Thyroid gland (tissue), 4 donors: ENCODE results near the gene TSPAN5.

ENCODE experiments used
- POLR2A ChIP-seq, 2 donors: fragments of 450-650 bp; IDR thresholded peaks; one replicate each; pipeline ENCODE4 v1.6.1; 2017; ENCODE audit warnings: antibody characterized with exemption in 2 of 2, mild to moderate bottlenecking in 2 of 2, moderate library complexity in 1 of 2
- TF ChIP-seq, protein P1 (sequence below), 6 experiments: fragments of 200-600 bp in 3 of 6; fragments of 450-650 bp in 3 of 6; sonication (generic) in 3 of 6; IDR thresholded peaks; one replicate each; pipeline ENCODE4 v1.5.1; 2016 to 2019; ENCODE audit warnings: antibody characterized with exemption in 6 of 6, mild to moderate bottlenecking in 2 of 6, inconsistent platforms in 1 of 6, moderate library complexity in 1 of 6

DNA sequence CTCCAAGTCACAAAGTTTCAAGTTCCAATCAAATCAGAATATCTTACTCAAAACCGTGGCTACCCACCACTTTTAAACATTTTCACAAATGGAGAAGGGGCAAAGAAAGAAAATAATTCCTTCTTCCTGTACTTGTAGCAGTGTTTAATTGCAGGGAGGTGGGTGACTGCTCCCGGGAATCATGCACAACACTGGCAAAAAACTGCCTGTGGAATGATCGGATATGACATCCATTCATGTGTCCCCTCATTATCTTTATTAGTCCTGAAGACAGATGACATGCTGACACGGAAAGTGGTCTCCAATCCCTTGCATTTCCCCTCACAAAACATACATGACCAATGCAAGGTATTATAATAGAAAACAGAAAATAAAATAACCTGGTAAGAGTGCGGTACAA, 2.0 kb downstream of the TSPAN5 start:
- TF ChIP-seq, protein P1, sequence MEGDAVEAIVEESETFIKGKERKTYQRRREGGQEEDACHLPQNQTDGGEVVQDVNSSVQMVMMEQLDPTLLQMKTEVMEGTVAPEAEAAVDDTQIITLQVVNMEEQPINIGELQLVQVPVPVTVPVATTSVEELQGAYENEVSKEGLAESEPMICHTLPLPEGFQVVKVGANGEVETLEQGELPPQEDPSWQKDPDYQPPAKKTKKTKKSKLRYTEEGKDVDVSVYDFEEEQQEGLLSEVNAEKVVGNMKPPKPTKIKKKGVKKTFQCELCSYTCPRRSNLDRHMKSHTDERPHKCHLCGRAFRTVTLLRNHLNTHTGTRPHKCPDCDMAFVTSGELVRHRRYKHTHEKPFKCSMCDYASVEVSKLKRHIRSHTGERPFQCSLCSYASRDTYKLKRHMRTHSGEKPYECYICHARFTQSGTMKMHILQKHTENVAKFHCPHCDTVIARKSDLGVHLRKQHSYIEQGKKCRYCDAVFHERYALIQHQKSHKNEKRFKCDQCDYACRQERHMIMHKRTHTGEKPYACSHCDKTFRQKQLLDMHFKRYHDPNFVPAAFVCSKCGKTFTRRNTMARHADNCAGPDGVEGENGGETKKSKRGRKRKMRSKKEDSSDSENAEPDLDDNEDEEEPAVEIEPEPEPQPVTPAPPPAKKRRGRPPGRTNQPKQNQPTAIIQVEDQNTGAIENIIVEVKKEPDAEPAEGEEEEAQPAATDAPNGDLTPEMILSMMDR (IDR thresholded peaks at IDR 0.05), result no peak
- TF ChIP-seq POLR2A (IDR thresholded peaks at IDR 0.05), result no peak
